PC-3 (cell line): ENCODE data around the gene GAS7. TPM values are rescaled to one million over a fixed set of nuclear protein-coding genes. Genes with fewer than 3 reads are reported as not detected.

Experiments
- ATAC-seq: fragments of 200-7000 bp; cut with Tn5 transposase; 2 replicates; pipeline ENCODE4 v1.9.1; 2020; ENCODE audit warnings: mild to moderate bottlenecking, moderate library complexity
- BruUV-seq: library from RNA; stranded (reverse); fragments of 400-500 nt; replicated peaks from 2 replicates; lab custom pipeline; 2021; lab: Mats Ljungman, UMichigan
- CTCF ChIA-PET: fragments of 300-600 bp; sonication (Branson Sonifier 250); formaldehyde crosslinking; loops from one replicate; lab custom pipeline; 2022; ENCODE audit warnings: antibody characterized with exemption; lab: Charles Lee
- POLR2A ChIA-PET: fragments of 300-600 bp; sonication (Branson Sonifier 250); formaldehyde crosslinking; loops from one replicate; lab custom pipeline; 2022; ENCODE audit warnings: antibody characterized with exemption; ENCODE audit not compliant: unreplicated experiment; lab: Charles Lee
- DNase-seq: peaks from one replicate; pipeline ENCODE4 v3.0.0-alpha.2; 2015
- H2AFZ ChIP-seq: fragments of 300-600 bp; sonication (generic); 2 replicates; pipeline ENCODE4 v1.6.0; 2016; ENCODE audit warnings: antibody characterized with exemption, low read length
- H3F3A ChIP-seq: fragments of 300-600 bp; sonication (generic); one replicate; pipeline ENCODE4 v1.6.0; 2017; ENCODE audit warnings: antibody characterized with exemption, low read length, control low read depth, mild to moderate bottlenecking; ENCODE audit not compliant: unreplicated experiment
- H3K27ac ChIP-seq: fragments of 300-600 bp; sonication (generic); 2 replicates; pipeline ENCODE4 v1.5.1; 2016; ENCODE audit warnings: mild to moderate bottlenecking, low read length
- H3K27me3 ChIP-seq: fragments of 300-600 bp; sonication (generic); 2 replicates; pipeline ENCODE4 v1.6.1; 2016; ENCODE audit warnings: low read length, mixed read lengths
- H3K36me3 ChIP-seq: fragments of 300-600 bp; sonication (generic); 2 replicates; pipeline ENCODE4 v1.6.1; 2016; ENCODE audit warnings: low read depth, mixed run types, low read length, mixed read lengths
- H3K4me1 ChIP-seq: fragments of 300-600 bp; sonication (generic); 2 replicates; pipeline ENCODE4 v1.5.1; 2016; ENCODE audit warnings: low read length; ENCODE audit not compliant: insufficient read depth
- H3K4me2 ChIP-seq: fragments of 300-600 bp; sonication (generic); 2 replicates; pipeline ENCODE4 v1.6.0; 2016; ENCODE audit warnings: low read length
- H3K4me3 ChIP-seq: fragments of 300-600 bp; sonication (generic); 2 replicates; pipeline ENCODE4 v1.5.1; 2016; ENCODE audit warnings: mild to moderate bottlenecking, low read length, mixed read lengths
- H3K79me2 ChIP-seq: fragments of 300-600 bp; sonication (generic); 2 replicates; pipeline ENCODE4 v1.6.1; 2017; ENCODE audit warnings: low read length, mixed read lengths
- H3K9ac ChIP-seq: fragments of 300-600 bp; sonication (generic); 2 replicates; pipeline ENCODE4 v1.6.0; 2016; ENCODE audit warnings: mild to moderate bottlenecking, low read length
- H3K9me2 ChIP-seq: fragments of 300-600 bp; sonication (generic); replicated peaks from 2 replicates; pipeline ENCODE4 v1.6.1; 2016; ENCODE audit warnings: mixed run types, low read length, mixed read lengths
- H3K9me3 ChIP-seq: fragments of 300-600 bp; sonication (generic); 2 replicates; pipeline ENCODE4 v1.6.1; 2016; ENCODE audit warnings: low read length, mixed read lengths
- H4K20me1 ChIP-seq: fragments of 300-600 bp; sonication (generic); 2 replicates; pipeline ENCODE4 v1.6.1; 2016; ENCODE audit warnings: low read length, mixed read lengths
- EZH2 ChIP-seq: fragments of 300-600 bp; sonication (generic); IDR thresholded peaks from one replicate; pipeline ENCODE4 v1.6.1; 2017; ENCODE audit warnings: antibody characterized with exemption, mild to moderate bottlenecking, low read length; ENCODE audit not compliant: unreplicated experiment
- EZH2phosphoT487 ChIP-seq: fragments of 300-600 bp; sonication (generic); IDR thresholded peaks from 2 replicates; pipeline ENCODE4 v1.6.1; 2018; ENCODE audit warnings: mild to moderate bottlenecking, antibody characterized with exemption, low read length, borderline replicate concordance
- intact Hi-C: fragments of 100-400 bp; cut with micrococcal nuclease; formaldehyde crosslinking; loops from 2 replicates; pipeline ENCODE4 v1.9.0; 2023
- total RNA-seq: library from RNA; depleted of rRNA; stranded (reverse); fragments of >200 nt; gene quantifications from 2 replicates; pipeline ENCODE4 v1.2.3, GENCODE V29; 2014
- TF ChIP-seq, protein P1 (sequence below): fragments of 300-600 bp; sonication (generic); conservative IDR thresholded peaks from 2 replicates; pipeline ENCODE4 v1.5.1; 2017; ENCODE audit warnings: antibody characterized with exemption, low read depth, mild to moderate bottlenecking, low read length

The GAS7 gene
- total RNA-seq, 1 experiment from 2014 or later = not detected

DNA sequence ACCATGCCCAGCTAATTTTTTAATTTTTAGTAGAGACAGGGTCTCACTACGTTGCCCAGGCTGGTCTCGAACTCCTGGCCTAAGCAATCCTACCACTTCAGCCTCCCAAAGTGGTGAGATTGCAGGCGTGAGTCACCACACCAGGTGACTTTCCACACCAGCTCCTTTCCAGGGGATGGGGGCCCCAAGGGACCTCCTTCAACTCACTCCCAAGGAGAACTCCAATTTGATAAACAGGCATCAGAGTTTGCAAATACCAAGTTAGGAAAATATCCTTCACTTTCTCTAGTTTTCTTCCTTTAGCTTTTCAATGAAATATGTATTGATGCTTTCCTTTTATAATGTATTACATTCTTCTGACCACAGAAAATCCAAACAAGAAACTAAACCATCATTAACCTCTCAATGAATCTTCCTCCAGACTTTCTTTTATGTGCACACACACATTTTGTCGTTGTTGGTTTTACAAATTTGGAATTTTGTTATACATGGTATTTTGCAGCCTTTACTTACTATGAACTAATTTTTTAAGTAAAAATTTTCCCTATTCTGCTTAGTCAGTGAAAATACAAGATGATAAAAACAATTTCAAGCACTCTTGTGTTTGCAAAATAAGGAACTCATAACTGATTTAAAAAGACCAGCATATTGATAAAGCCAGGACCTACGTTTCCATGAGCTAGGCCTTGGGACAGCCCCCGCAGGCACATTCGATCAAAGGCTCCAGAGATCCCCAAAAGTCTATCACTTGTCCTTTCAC lies 32.0 kb downstream of the GAS7 start:
- CTCF ChIA-PET = no interaction called here
- no TSS peak for BruUV-seq
- H3K79me2 ChIP-seq = no peaks in the 10 kb centered on the region

DNA sequence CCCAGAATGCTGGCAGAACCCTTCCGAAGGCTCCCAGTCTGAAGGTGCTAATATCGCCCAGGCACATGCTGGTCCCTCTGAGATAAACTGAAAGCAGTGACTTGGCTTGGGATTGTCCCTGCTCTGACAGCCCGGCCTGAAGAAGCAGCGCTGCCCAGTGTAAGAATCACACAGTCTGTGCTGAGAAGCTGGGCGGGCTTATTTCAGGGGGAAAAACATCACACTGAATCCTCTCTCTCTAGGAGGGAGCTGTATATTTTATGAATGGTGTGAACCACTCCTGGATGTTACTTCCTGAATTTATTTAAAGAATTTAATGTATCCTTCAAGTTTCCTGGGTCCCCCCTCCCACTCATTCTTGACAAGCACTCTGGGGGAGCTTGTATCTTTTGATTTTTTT lies 36.3 kb downstream of the GAS7 start:
- DNase-seq = no peak
- no TSS peak for BruUV-seq
- Histone ChIP-seq H3F3A (no peaks in the 10 kb centered on the region), H2AFZ (no peak overlapping the region), H3K9me2 (no peaks in the 10 kb centered on the region), H3K4me1 (no peaks in the 10 kb centered on the region), H3K4me2 (no peak overlapping the region), H3K9ac (no peak overlapping the region), H3K9me3 (no peaks in the 10 kb centered on the region), H4K20me1 (no peaks in the 10 kb centered on the region), H3K27ac (no peak overlapping the region), H3K79me2 (no peaks in the 10 kb centered on the region), H3K4me3 (no peak overlapping the region), H3K36me3 (no peaks in the 10 kb centered on the region), H3K27me3 (peaks cover 17% of the 10 kb centered on the region)
- CTCF ChIA-PET = no interaction called here
- TF ChIP-seq, protein P1, sequence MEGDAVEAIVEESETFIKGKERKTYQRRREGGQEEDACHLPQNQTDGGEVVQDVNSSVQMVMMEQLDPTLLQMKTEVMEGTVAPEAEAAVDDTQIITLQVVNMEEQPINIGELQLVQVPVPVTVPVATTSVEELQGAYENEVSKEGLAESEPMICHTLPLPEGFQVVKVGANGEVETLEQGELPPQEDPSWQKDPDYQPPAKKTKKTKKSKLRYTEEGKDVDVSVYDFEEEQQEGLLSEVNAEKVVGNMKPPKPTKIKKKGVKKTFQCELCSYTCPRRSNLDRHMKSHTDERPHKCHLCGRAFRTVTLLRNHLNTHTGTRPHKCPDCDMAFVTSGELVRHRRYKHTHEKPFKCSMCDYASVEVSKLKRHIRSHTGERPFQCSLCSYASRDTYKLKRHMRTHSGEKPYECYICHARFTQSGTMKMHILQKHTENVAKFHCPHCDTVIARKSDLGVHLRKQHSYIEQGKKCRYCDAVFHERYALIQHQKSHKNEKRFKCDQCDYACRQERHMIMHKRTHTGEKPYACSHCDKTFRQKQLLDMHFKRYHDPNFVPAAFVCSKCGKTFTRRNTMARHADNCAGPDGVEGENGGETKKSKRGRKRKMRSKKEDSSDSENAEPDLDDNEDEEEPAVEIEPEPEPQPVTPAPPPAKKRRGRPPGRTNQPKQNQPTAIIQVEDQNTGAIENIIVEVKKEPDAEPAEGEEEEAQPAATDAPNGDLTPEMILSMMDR = no peak
- ATAC-seq = no peak
- POLR2A ChIA-PET = no interaction called here
- intact Hi-C loops = no loop called here

More for the DNA sequence above, 32.0 kb downstream of the GAS7 start:
- H3K4me2 ChIP-seq = no peak overlapping the region
- POLR2A ChIA-PET = no interaction called here
- ATAC-seq (no peak), DNase-seq (no peak)
- H4K20me1 ChIP-seq = no peaks in the 10 kb centered on the region
- TF ChIP-seq, protein P1 = no peak
- TF ChIP-seq EZH2 (no peak), EZH2phosphoT487 (no peak)
- no peaks in the 10 kb centered on the region for H3F3A ChIP-seq
- no peaks in the 10 kb centered on the region for H3K9me2 ChIP-seq
- H2AFZ ChIP-seq = no peak overlapping the region
- H3K36me3 ChIP-seq = no peaks in the 10 kb centered on the region
- H3K4me3 ChIP-seq = no peak overlapping the region
- H3K9ac ChIP-seq = no peak overlapping the region
- peaks cover 20% of the 10 kb centered on the region for H3K27me3 ChIP-seq
- H3K27ac ChIP-seq = no peak overlapping the region
- intact Hi-C loops = no loop called here
- H3K9me3 ChIP-seq = no peaks in the 10 kb centered on the region
- H3K4me1 ChIP-seq = no peaks in the 10 kb centered on the region

DNA sequence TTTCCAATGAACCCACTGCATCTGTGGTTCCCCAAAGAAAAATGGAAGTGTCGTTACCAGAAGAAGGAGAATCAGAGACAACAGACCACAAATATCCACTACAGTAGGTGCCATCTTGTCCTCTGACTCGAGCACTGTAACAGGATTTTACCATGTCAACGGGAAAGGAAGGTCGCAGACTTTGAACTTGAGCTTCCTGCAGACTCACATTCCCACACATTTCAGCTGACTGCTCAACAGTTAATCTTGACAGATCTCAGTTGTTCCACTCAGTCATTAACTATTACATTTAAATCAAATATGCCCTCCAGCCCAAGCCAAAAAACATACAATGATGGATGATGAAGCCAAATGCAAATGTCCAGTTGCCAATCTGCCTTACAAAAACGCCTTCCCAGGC lies 37.0 kb downstream of the GAS7 start:
- BruUV-seq = no TSS peak
- intact Hi-C loops = no loop called here
- POLR2A ChIA-PET = no interaction called here

More for the DNA sequence above, 37.0 kb downstream of the GAS7 start:
- TF ChIP-seq EZH2 (no peak), EZH2phosphoT487 (no peak)
- Histone ChIP-seq H3K4me1 (no peaks in the 10 kb centered on the region), H2AFZ (no peak overlapping the region), H3K9me2 (no peaks in the 10 kb centered on the region), H4K20me1 (no peaks in the 10 kb centered on the region), H3K9me3 (no peaks in the 10 kb centered on the region), H3K4me2 (no peak overlapping the region), H3K4me3 (no peak overlapping the region), H3K27ac (no peak overlapping the region), H3K9ac (no peak overlapping the region), H3F3A (no peaks in the 10 kb centered on the region), H3K36me3 (no peaks in the 10 kb centered on the region), H3K27me3 (peaks cover 17% of the 10 kb centered on the region), H3K79me2 (no peaks in the 10 kb centered on the region)
- no peak for DNase-seq
- ATAC-seq = no peak
- CTCF ChIA-PET = no interaction called here
